Lung (tissue), 12 donors: ENCODE results near the gene SACM1L. TPM values are rescaled to one million over a fixed set of nuclear protein-coding genes. Genes with fewer than 3 reads are reported as not detected.
A peak's percentile ranks its signal among the peaks of the same experiment; 100 is the strongest.

ENCODE experiments used
- ATAC-seq: fragments of 200-7000 bp; cut with Tn5 transposase; one replicate; pipeline ENCODE4 v1.9.1; 2020; ENCODE audit warnings: moderate number of reproducible peaks; ENCODE audit not compliant: insufficient read depth, low FRiP score
- DNase-seq, 3 donors: peaks; one replicate each; pipeline ENCODE4 v3.0.0-alpha.2; 2013 to 2017
- H3K27ac ChIP-seq, 2 donors: one replicate each; pipeline ENCODE4 v1.5.1; 2013; ENCODE audit warnings: mild to moderate bottlenecking in 2 of 2, moderate library complexity in 2 of 2, control low read depth in 1 of 2, inconsistent platforms in 1 of 2, low read depth in 1 of 2, low read length in 1 of 2
- H3K27me3 ChIP-seq, 3 donors: one replicate each; pipeline ENCODE4 v1.5.1; 2013; ENCODE audit warnings: low read length in 2 of 3; ENCODE audit not compliant: control insufficient read depth in 3 of 3, insufficient read depth in 3 of 3
- H3K36me3 ChIP-seq, 4 donors: one replicate each; pipeline ENCODE4 v1.5.1; 2013; ENCODE audit warnings: low read length in 4 of 4, mild to moderate bottlenecking in 1 of 4, moderate library complexity in 1 of 4; ENCODE audit not compliant: control insufficient read depth in 4 of 4, insufficient read depth in 4 of 4
- H3K4me1 ChIP-seq, 5 donors: one replicate each; pipeline ENCODE4 v1.5.1; 2013; ENCODE audit warnings: low read length in 5 of 5, mild to moderate bottlenecking in 2 of 5, moderate library complexity in 1 of 5; ENCODE audit not compliant: control insufficient read depth in 5 of 5, insufficient read depth in 5 of 5
- H3K4me3 ChIP-seq: one replicate; pipeline ENCODE4 v1.5.1; 2013; ENCODE audit warnings: mild to moderate bottlenecking, control low read depth, moderate library complexity
- H3K9ac ChIP-seq, 2 donors: one replicate each; pipeline ENCODE4 v1.5.1; 2013; ENCODE audit warnings: low read length in 2 of 2, control low read depth in 1 of 2; ENCODE audit not compliant: insufficient read depth in 1 of 2
- H3K9me3 ChIP-seq, 4 donors: one replicate each; pipeline ENCODE4 v1.5.1; 2013; ENCODE audit warnings: low read length in 3 of 4, mild to moderate bottlenecking in 1 of 4, moderate library complexity in 1 of 4; ENCODE audit not compliant: control insufficient read depth in 4 of 4, insufficient read depth in 3 of 4
- CTCF ChIP-seq: IDR thresholded peaks from 2 replicates; pipeline ENCODE4 v1.5.1; 2012; ENCODE audit warnings: mild to moderate bottlenecking; ENCODE audit errors: control extremely low read depth, extremely low read depth
- WGBS, 2 donors: extraction: QIAGEN DNeasy Blood & Tissue Kit; methylation state at CpG; one replicate each; pipeline ENCODE4 v1.1.7; 2013; 5-methylcytosine and 5-hydroxymethylcytosine counted together
- polyA plus RNA-seq, 2 donors: library from polyadenylated mRNA; stranded (reverse); fragments of 200-250 nt; gene quantifications; one replicate each; pipeline ENCODE4 v1.2.1, GENCODE V29; 2013
- total RNA-seq, 2 donors: library from RNA; depleted of rRNA in 1 of 2; stranded (reverse); fragments of >200 nt in 1 of 2; gene quantifications; one replicate each; pipeline ENCODE4 v1.2.1, GENCODE V29; 2014 to 2021
- donor health status: control.
- donor health status: control.
- donor health status: Bipolar disorder and iron deficiency.
- donor health status: healthy.
- donor health status: DM: yes; HTN: yes; CAD: no.

SACM1L gene
- total and polyA plus RNA-seq, 4 donors = 23.3 to 117 (median 43.8) TPM

GRCh38 chr3:45712434-45713110 is 23.4 kb downstream of the SACM1L start:
- no peak overlapping the region for H3K9ac ChIP-seq
- DNase-seq (no peak), ATAC-seq (no peak)
- peaks cover 5 to 40% (median 20%) of the 10 kb centered on the region in 4 donors for H3K36me3 ChIP-seq
- 88 to 93% methylated on average over 7 of the region's 7 CpGs for WGBS, 2 donors
- no peaks in the 10 kb centered on the region for H3K4me1 ChIP-seq
- H3K9me3 ChIP-seq = no peaks in the 10 kb centered on the region
- TF ChIP-seq CTCF = no peak
- peak overlapping the region in 1 of 2 donors; percentile 9 for H3K27ac ChIP-seq
- H3K4me3 ChIP-seq = no peak overlapping the region
- no peaks in the 10 kb centered on the region for H3K27me3 ChIP-seq

- Histone ChIP-seq H3K36me3 (peaks cover 3 to 28% (median 15%) of the 10 kb centered on the region in 4 donors), H3K27me3 (no peaks in the 10 kb centered on the region), H3K9ac (no peak overlapping the region), H3K4me1 (peaks cover 0 to 21% (median 3%) of the 10 kb centered on the region in 5 donors), H3K4me3 (no peak overlapping the region), H3K9me3 (no peaks in the 10 kb centered on the region), H3K27ac (peak overlapping the region in 1 of 2 donors; percentile 49)
- TF ChIP-seq CTCF = no peak
- 73 to 99% methylated on average over 2 of the region's 2 CpGs for WGBS, 2 donors
- ATAC-seq (no peak), DNase-seq (no peak)
Measured at GRCh38 chr3:45715945-45716344, 26.7 kb downstream of the SACM1L start.

GRCh38 chr3:45716790-45717336 is 27.7 kb downstream of the SACM1L start:
- DNase-seq (no peak), ATAC-seq (no peak)
- Histone ChIP-seq H3K27ac (peak overlapping the region in 1 of 2 donors; percentile 86), H3K27me3 (no peaks in the 10 kb centered on the region), H3K9me3 (no peaks in the 10 kb centered on the region), H3K36me3 (peaks cover 3 to 28% (median 12%) of the 10 kb centered on the region in 4 donors), H3K9ac (no peak overlapping the region), H3K4me1 (peaks cover 0 to 22% (median 3%) of the 10 kb centered on the region in 5 donors), H3K4me3 (no peak overlapping the region)
- no peak for TF ChIP-seq CTCF
- 93 to 95% methylated on average over 3 of the region's 3 CpGs for WGBS, 2 donors
